ENCODE measurements around the gene WDR49.
A peak's percentile ranks its signal among the peaks of the same experiment; 100 is the strongest.

The WDR49 gene

DNA sequence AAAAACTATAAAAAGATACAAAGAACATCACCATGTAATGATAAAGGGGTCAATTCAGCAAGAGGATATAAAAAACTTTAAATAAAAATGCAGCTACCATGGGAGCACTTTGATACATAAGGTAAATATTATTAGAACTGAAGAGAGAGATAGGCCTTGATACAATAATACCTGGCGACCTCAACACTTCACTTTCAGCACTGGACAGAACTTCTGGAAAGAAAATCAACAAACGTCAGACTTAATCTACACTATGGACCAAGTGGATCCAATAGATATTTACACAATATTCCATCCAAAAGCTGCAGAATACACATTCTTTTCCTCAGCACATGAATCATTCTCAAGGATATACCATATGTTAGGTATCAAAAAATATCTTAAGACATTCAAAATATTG, 42.0 kb downstream of the WDR49 start:
- DNase-seq, result no peak

- DNase-seq, result peak in 2 of 3 experiments; percentile 30 to 66
Measured at GRCh38 chr3:167609156-167609555, 44.6 kb downstream of the WDR49 start.

DNA sequence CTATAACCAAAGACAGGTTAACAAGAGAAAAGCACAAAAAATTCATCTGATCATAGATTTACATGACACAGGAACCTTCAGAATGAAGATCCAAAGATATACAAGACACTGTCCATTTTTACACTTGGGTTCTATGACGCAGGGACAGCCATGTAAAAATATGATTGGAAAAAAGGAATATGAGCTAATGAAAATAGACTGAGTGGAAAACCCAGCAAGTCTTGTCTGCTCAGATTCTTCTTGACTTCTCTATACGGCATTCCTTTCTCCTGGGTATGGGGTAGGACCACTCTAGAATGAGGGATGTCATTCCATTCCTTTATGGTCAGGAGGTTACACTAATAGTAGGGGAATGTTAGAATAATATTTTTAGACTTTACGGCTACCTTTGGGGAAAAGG, 46.9 kb downstream of the WDR49 start:
- no peak for DNase-seq

DNA sequence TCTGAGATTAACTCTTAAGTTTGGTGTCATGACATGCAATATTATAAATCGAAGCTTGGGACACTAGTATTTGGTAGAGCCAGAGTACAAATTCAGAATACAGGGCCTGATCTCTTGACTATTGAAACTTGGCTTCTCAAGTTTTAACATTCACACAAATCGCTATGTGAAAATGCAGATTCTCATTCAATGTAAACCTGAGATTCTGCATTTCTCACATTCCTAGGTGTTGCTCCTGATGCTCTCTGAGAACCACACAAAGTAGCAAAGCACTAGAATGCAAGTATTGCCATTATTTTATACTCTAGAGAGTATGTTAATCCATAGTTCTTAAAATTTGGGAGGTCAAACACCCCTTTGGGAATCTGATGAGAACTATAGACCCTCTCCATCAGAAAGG, 47.9 kb downstream of the WDR49 start:
- no peak for DNase-seq

GRCh38 chr3:167602041-167602440, 51.7 kb downstream of the WDR49 start:
- DNase-seq, result peak in 1 of 3 experiments; percentile 27

- no peak for DNase-seq
Measured at GRCh38 chr3:167587651-167588050, 66.1 kb downstream of the WDR49 start.

DNA sequence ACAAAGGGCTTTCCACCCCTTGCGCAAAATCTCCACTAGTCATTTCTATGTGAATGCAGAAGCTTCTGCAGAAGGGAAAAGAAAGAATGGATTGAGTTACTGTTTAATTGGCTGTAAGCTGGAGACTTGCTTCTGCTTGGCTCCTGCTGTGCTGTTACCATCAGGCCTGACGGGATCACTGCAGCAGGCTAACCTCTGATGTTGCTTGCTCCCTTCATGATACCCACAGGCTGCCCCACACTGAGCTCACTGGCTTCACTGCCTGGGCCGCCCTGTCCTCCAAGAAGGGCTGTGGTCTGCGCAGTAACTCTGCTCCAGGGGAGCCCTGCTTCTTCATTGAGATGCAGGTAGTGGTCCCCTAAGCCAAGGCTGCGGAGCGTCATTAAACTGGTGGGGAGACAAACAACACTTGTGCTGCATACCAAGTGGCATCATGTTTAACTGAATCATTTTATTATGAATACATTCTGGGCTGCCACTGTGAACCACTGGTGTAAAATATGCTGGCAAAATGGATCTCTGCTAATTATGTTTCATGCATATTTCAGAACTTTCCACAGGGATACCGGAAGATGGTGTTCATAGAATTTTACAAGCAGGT, 78.6 kb downstream of the WDR49 start:
- DNase-seq, result peak in 1 of 3 experiments; percentile 60

DNA sequence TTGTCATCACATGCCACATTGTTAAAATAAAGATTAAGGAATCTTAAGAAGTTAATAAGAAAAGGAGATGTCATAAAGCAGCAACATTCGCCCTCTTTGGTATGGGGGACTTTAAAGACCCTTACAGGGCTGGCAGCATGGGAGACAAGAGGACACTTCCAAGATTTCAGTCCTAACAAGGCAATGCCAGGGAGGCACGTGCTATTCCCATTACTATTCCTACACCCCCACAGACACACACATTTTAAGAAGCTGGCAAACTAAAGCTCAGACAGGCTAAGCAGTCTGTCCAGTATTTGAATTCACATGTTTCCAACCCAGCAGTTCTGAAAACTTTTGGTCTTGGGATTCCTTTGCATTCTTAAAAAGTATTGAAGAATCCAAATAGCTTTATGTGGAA, 80.8 kb downstream of the WDR49 start:
- no peak for DNase-seq

- peak in 1 of 3 experiments; percentile 25 for DNase-seq
Measured at GRCh38 chr3:167568634-167569033, 85.1 kb downstream of the WDR49 start.

- DNase-seq, result no peak
Measured at GRCh38 chr3:167565489-167565888, 88.3 kb downstream of the WDR49 start.

GRCh38 chr3:167564612-167565011, 89.1 kb downstream of the WDR49 start:
- no peak for DNase-seq

DNA sequence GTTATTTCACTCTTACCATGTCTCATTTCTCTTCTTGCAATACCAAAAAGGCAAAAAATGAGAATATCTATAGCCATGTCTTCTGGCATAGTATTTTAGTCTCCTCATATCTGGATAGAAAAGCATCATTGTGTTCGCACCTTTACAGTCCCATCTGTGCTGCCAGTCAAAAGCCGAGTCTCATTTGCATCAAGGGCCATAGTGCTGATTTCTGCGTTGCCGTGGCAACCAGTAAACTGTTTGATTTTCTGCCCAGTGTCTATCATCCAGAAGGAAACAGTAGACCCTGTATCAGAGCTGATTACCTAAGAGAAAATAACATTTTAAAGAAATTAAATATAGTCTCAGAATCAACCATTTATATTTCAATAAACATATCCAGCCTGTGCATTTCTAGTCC, 93.8 kb downstream of the WDR49 start:
- DNase-seq, result peak in 2 of 3 experiments; percentile 44 to 83

DNA sequence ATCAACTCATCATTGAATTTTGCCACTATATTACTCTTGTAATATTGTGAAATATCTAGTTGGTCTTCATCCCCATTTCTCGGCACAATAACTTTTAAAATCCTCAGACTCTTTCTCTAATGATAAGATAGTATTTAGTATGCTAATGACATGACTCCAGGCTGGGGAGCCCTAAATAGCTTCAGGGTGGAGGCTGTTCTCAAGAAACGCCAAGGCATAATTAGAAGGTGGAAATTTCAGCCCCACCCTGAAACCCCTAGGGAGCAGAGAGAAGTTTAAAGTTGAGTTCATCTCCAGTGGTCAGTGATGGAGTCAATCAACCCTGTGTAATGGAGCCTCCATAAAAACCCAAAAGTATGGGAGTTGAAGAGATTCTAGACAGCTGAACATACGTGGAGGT, 98.8 kb downstream of the WDR49 start:
- no peak for DNase-seq

- DNase-seq, result no peak
Measured at GRCh38 chr3:167538081-167538480, 115.7 kb downstream of the WDR49 start.

GRCh38 chr3:167521006-167521355, 132.8 kb downstream of the WDR49 start:
- no peak for DNase-seq

GRCh38 chr3:167520266-167521005, 133.3 kb downstream of the WDR49 start:
- DNase-seq, result no peak

- no peak for DNase-seq
Measured at GRCh38 chr3:167507954-167508353, 145.8 kb downstream of the WDR49 start.

GRCh38 chr3:167502401-167502800, 151.3 kb downstream of the WDR49 start:
- no peak for DNase-seq

DNA sequence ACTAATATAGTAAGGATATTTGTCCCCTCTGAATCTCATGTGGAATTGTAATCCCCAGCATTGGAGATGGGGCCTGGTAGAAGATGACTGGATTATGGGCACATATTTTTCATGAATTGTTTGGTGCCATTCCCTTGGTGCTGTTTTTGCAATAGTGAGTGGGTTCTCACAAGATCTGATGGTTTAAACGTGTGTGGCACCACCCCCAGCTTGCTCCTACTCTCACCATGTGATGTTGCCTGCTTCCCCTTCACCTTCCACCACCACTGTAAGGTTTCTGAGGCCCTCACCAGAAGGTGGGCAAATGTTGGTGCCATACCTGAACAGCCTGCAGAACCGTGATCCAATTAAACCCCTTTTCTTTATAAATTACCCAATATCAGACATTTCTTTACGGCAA, 151.8 kb downstream of the WDR49 start:
- DNase-seq, result no peak

DNA sequence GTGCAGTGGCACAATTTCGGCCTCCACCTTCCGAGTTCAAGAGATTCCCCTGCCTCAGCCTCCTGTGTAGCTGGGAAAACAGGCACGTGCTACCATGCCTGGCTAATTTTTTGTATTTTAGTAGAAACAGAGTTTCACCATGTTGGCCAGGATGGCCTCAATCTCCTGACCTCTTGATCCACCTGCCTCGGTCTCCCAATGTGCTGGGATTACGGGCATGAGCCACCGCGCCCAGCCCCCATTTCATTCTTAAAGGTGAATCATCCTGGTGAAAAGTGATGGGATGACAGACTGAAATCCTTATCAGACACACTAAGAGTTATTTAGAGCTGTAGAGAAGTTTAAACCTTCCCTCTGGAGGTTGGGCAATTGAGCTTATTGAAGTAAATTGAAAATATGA, 155.8 kb downstream of the WDR49 start:
- no peak for DNase-seq

DNA sequence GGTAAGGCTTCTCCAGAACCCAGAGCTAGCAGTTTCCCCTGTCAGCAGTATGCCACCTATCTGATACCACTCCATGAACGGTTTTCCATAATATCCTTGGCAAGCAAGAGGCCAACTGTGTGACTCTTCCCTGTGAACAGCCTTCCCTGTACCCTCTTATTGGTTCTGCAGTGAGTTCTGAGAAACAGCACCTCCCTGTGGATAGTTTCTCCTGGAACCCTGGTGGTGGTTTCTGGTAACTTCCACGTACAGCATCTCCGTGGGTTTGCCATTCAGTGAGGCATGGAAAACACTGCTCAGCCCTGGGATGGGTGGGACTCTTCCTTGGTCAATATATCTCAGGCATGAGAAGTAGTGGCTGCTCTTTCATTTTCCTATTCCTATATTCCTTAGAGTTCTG, 160.5 kb downstream of the WDR49 start:
- DNase-seq, result no peak

DNA sequence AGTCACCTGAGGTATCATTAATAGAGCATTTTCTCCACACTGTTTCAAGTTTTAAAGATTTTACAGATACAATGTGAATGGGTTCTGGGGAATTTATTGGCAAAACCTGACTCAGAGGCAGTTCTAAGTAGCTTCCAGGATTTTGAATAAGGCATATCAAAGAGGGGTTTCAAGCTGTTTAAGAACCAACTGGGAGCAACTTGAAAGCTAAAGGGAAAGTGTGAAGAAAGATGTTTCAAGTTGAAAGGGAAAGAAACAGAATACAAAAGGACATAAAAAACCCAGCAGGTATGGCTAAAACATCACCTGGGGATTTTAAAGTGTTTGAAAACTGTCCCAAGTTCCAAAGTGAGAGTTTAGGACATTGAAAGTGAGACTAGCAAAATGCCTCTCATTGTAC, 162.1 kb downstream of the WDR49 start:
- DNase-seq, result no peak

GRCh38 chr3:167489571-167489970, 164.2 kb downstream of the WDR49 start:
- no peak for DNase-seq

GRCh38 chr3:167487556-167487955, 166.2 kb downstream of the WDR49 start:
- DNase-seq, result no peak

- no peak for DNase-seq
Measured at GRCh38 chr3:167484551-167484950, 169.2 kb downstream of the WDR49 start.
